ENCODE results near the gene VAV3.

- TF ChIP-seq CTCF (IDR thresholded peaks at IDR 0.05) (no peak), POLR2A (IDR thresholded peaks at IDR 0.05) (no peak)
These were observed 10.9 kb upstream of the VAV3 start for GRCh38 chr1:107975851-107976250.

Data from body of pancreas (tissue), 4 donors.